ENCODE data around the gene AZIN2. TPM values are rescaled to one million over a fixed set of nuclear protein-coding genes. Genes with fewer than 3 reads are reported as not detected.
A peak's percentile ranks its signal among the peaks of the same experiment; 100 is the strongest.

Gene AZIN2
- total and polyA plus RNA-seq, 9 of the 15 experiments (the other 6 are each of a cell fraction or from before 2014, with no cell fraction given) = 0.06 to 0.91 (median 0.42) TPM; not detected in 2

GRCh38 chr1:33080885-33081553, at the start of gene AZIN2 (continued):
- TF ChIP-seq MEF2A (IDR thresholded peaks at IDR 0.05; ENCODE audit: control insufficient read depth, low read depth, low read length) = no peak
- TF ChIP-seq ZNF12 (CRISPR knock-in tag; IDR thresholded peaks at IDR 0.05) = 0 out of 2 replicates have a peak, but pooled peaks have one; percentile 18
- TF ChIP-seq ZNF583 (CRISPR knock-in tag; IDR thresholded peaks at IDR 0.05) = no peak
- peak; percentile 82; the same call in 1 of the 2 replicates for TF ChIP-seq ZBTB7A (IDR thresholded peaks at IDR 0.05; ENCODE audit: borderline replicate concordance, control insufficient read depth, low read depth, low read length)
- peak; percentile 91 for TF ChIP-seq BMI1 (IDR thresholded peaks at IDR 0.05; ENCODE audit: low read length)
- TF ChIP-seq AFF1 (IDR thresholded peaks at IDR 0.05; ENCODE audit: low read depth in 1 of 2, partially characterized antibody in 2 of 2) = no peak
- no peak for TF ChIP-seq ZNF324 (CRISPR knock-in tag; IDR thresholded peaks at IDR 0.05)
- TF ChIP-seq ZNF282 (CRISPR knock-in tag; IDR thresholded peaks at IDR 0.05) = no peak
- peak; percentile 23; the same call in 1 of the 2 replicates for TF ChIP-seq CREM (IDR thresholded peaks at IDR 0.05; ENCODE audit: low read depth)
- TF ChIP-seq MTA3 (IDR thresholded peaks at IDR 0.05; ENCODE audit: borderline replicate concordance) = peak; percentile 96
- peak; percentile 47 for TF ChIP-seq CEBPB (tag; IDR thresholded peaks at IDR 0.05)
- TF ChIP-seq ZNF780A (CRISPR knock-in tag; IDR thresholded peaks at IDR 0.05) = no peak
- TF ChIP-seq OTX1 (CRISPR knock-in tag; IDR thresholded peaks at IDR 0.05) = no peak
- peak; percentile 43 for TF ChIP-seq RBM25 (IDR thresholded peaks at IDR 0.05; ENCODE audit: low read depth, low read length, severe bottlenecking)
- 0 out of 4 replicates have a peak, but pooled peaks of 1 of the 2 experiments have one; percentile 38 for TF ChIP-seq KDM4B (IDR thresholded peaks at IDR 0.05; ENCODE audit: borderline replicate concordance in 2 of 2, low read depth in 1 of 2)
- TF ChIP-seq SRSF1 (IDR thresholded peaks at IDR 0.05; ENCODE audit: low read depth, low read length) = no peak
- TF ChIP-seq YBX1 (IDR thresholded peaks at IDR 0.05) = no peak
- TF ChIP-seq CEBPG (CRISPR knock-in tag; IDR thresholded peaks at IDR 0.05) = 0 out of 2 replicates have a peak, but pooled peaks have one; percentile 41
- no peak for TF ChIP-seq CEBPG (tag; conservative IDR thresholded peaks at IDR 0.05 in 1 of 2, IDR thresholded peaks at IDR 0.05 in 1 of 2)
- peak; percentile 38 for TF ChIP-seq CXXC5 (CRISPR knock-in tag; IDR thresholded peaks at IDR 0.05)
- no peak for TF ChIP-seq STAT5A (IDR thresholded peaks at IDR 0.05; ENCODE audit: borderline replicate concordance, low read length)
- TF ChIP-seq MBD2 (IDR thresholded peaks at IDR 0.05; ENCODE audit: borderline replicate concordance, low read depth) = peak; percentile 82
- no peak for TF ChIP-seq ZNF263 (CRISPR knock-in tag; IDR thresholded peaks at IDR 0.05; ENCODE audit: borderline replicate concordance)
- peak in 1 of 2 experiments; percentile 15; a peak in 1 of 4 replicates for TF ChIP-seq NRF1 (conservative IDR thresholded peaks at IDR 0.05 in 1 of 2, IDR thresholded peaks at IDR 0.05 in 1 of 2)
- peak; percentile 77 for TF ChIP-seq SP1 (CRISPR knock-in tag; IDR thresholded peaks at IDR 0.05)
- TF ChIP-seq TAF1 (IDR thresholded peaks at IDR 0.05; ENCODE audit: control insufficient read depth, extremely low read depth, insufficient read depth, low read length, severe bottlenecking) = peak; percentile 31
- no peak for TF ChIP-seq EGR1 (conservative IDR thresholded peaks at IDR 0.05)

Measured in K562 (cell line).